ENCODE data around the gene TMEM184C.
A peak's percentile ranks its signal among the peaks of the same experiment; 100 is the strongest.

Gene TMEM184C

DNA sequence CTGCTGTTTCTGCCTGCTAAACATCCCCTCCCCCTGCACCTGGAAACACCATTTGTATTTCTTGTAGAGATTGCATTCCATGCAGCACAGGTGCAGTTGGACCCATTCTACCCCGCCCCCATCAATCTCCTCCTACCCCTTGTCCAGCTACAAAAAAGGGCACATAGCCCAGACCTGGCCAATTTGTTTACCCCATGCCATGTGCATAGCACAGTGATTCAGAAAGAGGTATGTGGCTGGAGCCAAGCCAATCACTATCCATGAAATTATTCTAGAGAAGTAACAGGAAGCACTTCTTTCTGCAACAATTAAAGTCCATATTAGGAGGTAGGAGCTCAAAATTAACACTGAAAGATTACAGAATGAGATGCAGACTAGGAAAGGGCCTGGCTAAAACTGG, 20.2 kb upstream of the TMEM184C start:
- no peak overlapping the region for H3K27ac ChIP-seq
- no peak overlapping the region for H3K4me3 ChIP-seq

GRCh38 chr4:147597561-147597960, 19.6 kb upstream of the TMEM184C start:
- Histone ChIP-seq H3K4me3 (no peak overlapping the region), H3K27ac (no peak overlapping the region)

DNA sequence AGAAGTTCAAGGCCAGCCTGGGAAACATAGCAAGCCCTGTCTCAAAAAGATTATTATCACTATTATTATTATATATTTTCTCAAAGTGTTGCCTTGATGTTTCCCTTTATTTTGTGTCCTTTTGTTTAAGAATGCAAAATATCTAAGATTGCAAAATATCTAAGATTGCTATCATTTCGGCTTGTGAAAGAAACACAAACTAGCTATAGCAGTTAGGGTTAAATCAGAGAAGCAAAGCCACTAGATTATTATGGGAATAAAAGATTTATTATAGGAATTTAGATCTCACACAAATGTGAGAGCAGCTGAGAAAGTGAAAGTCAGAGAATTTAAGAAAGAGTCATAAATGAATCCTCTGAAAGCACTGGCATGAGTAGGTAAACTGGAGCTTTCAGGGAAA, 18.0 kb upstream of the TMEM184C start:
- no peak overlapping the region for H3K27ac ChIP-seq
- no peak overlapping the region for H3K4me3 ChIP-seq

DNA sequence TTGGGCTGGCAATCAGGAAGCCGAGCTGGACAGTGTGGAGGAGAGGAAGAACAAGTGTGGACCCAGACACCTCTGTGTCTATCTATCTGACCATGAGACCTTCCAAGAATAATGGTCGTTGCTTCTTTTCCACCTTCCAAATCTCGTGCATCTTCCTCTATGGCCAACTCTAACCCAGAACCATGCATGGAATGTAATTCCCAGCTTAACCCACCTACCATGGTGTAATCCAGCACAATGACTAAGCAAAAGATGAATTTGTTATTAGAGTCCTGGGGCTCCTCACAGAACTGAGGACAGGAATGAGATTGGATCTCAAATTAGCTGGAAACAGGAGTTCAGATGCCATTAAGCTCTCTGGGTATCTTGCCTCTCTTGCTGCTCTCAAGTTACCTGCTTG, 17.4 kb upstream of the TMEM184C start:
- no peak overlapping the region for H3K27ac ChIP-seq
- no peak overlapping the region for H3K4me3 ChIP-seq

GRCh38 chr4:147605499-147605898, 11.7 kb upstream of the TMEM184C start:
- Histone ChIP-seq H3K27ac (no peak overlapping the region), H3K4me3 (no peak overlapping the region)

DNA sequence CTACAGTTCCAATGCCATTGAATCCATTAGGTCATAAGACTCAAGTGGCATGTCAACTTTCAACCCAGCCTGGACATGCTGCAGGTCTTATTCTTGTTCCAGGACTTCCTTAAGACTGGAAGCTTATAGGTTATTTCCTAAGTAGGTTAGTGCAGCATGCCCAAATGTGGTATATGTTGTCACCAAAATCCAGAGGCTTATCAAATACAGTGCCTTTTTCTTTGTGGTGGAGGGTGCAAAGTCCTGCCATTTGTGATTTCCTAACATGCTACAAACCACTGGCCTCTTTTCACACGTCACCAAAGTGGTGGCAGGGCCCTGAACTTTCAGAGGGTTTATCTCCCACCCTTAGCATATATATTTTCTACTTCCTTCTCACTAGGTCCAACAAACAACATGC, 9.7 kb upstream of the TMEM184C start:
- Histone ChIP-seq H3K4me3 (no peak overlapping the region), H3K27ac (no peak overlapping the region)

- H3K4me3 ChIP-seq: no peak overlapping the region
- H3K27ac ChIP-seq: no peak overlapping the region
Measured at GRCh38 chr4:147610686-147611085, 6.5 kb upstream of the TMEM184C start.

DNA sequence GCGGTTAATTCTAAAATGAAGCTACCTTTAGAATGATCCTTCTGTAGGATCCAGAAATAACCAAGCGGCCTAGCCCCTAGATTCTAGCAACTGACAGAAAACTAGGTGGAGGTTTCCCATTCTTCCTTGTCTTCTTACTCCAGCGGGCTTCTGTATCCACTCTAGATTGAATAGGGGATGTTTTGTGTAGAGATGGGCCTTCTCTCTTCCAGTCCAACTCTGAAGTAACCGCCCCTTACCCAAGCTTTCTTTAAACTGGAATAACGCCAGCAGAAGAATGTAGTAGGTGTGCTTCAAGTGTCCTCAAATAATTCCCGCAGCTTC, 386 bp upstream of the TMEM184C start:
- peak overlapping the region; percentile 50 to 84 (median 72) for H3K4me3 ChIP-seq
- H3K27ac ChIP-seq: peak overlapping the region in 3 of 21 experiments; percentile 86 to 89 (median 88)

GRCh38 chr4:147617841-147618691, 869 bp downstream of the TMEM184C start:
- Histone ChIP-seq H3K27ac (peak overlapping the region; percentile 26 to 89 (median 84)), H3K4me3 (peak overlapping the region; percentile 50 to 84 (median 72))

DNA sequence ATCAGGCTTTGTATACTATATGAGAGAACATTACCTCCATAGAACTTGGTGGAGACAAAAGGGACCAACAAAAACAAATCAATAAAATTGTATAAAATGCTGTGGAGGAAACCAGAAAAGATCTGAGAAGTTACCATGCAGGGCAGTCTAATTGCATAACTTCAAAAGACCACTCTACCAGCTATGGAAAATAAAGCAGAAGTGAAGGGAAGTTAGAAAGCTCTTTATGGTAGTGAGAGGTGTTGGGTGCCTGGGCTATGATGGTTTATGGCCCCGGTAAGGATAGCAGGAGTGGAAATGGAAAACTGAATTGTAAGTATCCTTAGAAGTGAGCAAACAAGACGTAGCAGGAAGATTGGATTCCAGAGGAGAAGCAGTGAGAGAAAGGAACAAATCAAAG, 3.1 kb downstream of the TMEM184C start:
- H3K27ac ChIP-seq: no peak overlapping the region
- no peak overlapping the region for H3K4me3 ChIP-seq

- Histone ChIP-seq H3K27ac (no peak overlapping the region), H3K4me3 (no peak overlapping the region)
Measured at GRCh38 chr4:147625733-147626132, 8.5 kb downstream of the TMEM184C start.

DNA sequence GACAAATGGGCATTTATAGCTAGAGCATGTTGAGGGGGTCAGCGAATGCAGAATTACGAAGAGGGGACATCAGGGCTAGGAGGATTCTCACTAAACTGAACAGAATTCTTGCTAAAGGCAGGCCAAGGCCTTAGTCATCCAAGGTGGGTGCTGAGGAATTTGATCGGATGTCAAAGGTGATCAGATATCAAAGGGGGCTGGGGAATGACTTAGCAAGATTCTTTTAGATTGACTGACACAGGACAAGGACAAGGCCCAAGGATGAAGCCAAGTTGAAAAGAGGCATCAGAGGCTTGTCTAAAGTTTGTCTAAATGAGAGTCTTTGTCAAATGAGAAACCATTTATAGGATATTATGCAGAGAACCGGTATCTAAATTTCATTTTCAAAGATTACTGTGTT, 9.7 kb downstream of the TMEM184C start:
- no peak overlapping the region for H3K27ac ChIP-seq
- no peak overlapping the region for H3K4me3 ChIP-seq

- no peak overlapping the region for H3K4me3 ChIP-seq
- H3K27ac ChIP-seq: no peak overlapping the region
Measured at GRCh38 chr4:147628415-147628814, 11.2 kb downstream of the TMEM184C start.

DNA sequence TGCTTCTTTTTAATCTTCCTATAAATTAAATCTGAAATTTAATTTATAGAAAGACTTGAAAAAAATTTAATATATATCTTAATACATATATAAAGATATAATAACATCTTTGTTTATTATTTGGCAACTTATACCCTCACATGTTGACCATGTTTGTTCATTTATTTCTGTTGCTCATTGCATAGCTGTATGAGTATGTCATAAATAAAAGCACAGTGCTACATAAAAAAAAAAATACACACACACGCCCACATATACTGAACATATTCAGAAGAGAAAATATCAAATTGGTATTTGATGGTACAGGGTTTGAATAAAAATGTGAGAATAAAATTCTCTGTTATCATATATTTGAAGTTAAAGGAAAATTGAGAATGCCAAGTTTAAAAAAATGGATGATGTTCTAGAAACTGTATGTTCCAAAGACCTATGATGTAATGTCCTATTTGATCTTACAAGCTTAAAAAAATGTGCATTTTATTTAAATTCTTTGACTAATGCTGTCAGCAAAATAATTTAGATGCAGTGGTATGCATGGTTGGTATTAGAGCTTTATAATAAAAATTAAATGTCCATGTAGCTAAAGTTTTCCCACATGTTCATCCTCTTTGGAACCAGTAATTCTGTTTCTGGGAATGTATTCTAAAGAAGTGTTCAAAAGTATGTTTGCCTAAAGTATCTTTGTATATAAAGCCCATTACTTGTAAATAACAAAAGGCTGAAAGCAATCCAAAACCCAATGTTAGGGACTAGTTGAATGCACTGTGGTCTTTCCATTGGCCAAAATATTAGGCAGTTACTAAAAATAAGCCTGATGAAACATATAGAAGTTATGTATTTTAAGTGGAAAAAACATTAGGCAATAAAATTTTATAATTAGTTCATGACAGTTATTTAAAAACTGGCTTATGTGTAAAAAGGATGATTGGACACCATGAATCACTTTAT, 12.9 kb downstream of the TMEM184C start:
- Histone ChIP-seq H3K27ac (no peak overlapping the region), H3K4me3 (no peak overlapping the region)

GRCh38 chr4:147633113-147633512, 15.9 kb downstream of the TMEM184C start:
- H3K4me3 ChIP-seq: no peak overlapping the region
- no peak overlapping the region for H3K27ac ChIP-seq

DNA sequence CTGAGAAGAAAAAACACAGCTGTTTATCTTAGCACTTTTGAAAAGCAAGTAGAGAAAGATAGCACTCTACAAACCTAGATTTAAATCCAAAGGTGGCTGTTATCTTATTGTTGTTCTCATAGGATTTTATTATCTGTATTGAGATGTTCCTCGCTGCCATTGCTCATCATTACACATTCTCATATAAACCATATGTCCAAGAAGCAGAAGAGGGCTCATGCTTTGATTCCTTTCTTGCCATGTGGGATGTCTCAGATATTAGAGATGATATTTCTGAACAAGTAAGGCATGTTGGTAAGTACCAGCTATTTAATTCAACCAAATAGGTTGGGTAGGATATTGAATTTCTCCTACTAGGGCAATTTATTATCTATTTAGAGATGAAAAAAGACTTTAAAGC, 16.4 kb downstream of the TMEM184C start:
- H3K4me3 ChIP-seq: no peak overlapping the region
- no peak overlapping the region for H3K27ac ChIP-seq

DNA sequence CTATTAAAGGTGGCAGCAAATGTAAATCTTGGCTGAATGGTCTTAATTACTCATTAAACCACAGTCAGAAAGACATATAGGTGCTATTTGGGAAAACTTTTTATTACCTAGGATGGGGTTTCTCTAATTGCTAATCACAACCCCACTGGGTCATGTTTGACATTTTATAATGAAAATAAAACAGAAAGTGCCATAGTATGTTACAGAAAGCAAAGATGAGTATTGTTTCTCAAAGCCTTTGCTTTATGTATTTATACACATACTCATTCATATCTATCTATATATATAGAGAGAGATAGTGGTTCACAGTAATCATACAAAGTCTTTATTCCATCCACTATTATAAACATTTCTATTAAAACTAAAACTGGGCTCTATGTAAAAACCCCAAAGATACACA, 18.2 kb downstream of the TMEM184C start:
- H3K4me3 ChIP-seq: no peak overlapping the region
- H3K27ac ChIP-seq: no peak overlapping the region

GRCh38 chr4:147638365-147638764, 21.2 kb downstream of the TMEM184C start:
- Histone ChIP-seq H3K4me3 (no peak overlapping the region), H3K27ac (no peak overlapping the region)

DNA sequence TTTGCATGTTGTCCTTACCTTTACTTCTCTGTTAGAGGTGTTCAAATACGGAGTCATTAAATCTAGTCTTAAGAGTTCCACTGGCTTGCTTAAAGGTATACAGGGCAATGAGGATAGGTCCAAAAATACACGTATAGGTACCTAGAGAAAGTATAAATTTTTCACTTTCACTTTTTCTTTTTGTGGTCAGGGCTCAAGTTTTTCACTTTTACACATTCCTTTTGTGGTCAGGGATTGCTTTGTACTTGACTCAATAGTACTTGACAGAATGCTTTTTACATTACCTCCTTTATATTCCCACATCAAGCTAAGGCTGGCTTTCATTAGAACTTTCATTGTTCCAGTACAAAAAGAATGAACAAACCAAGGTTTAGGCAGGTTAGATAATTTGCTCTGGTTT, 21.7 kb downstream of the TMEM184C start:
- Histone ChIP-seq H3K4me3 (no peak overlapping the region), H3K27ac (peak overlapping the region in 1 of 21 experiments; percentile 38)

GRCh38 chr4:147639388-147639787, 22.2 kb downstream of the TMEM184C start:
- H3K27ac ChIP-seq: peak overlapping the region in 1 of 21 experiments; percentile 38
- no peak overlapping the region for H3K4me3 ChIP-seq

- Histone ChIP-seq H3K27ac (no peak overlapping the region), H3K4me3 (no peak overlapping the region)
Measured at GRCh38 chr4:147640331-147640730, 23.1 kb downstream of the TMEM184C start.

Data from skin epidermis (tissue), 12 donors.